ENCODE measurements around the gene SLK.
A peak's percentile ranks its signal among the peaks of the same experiment; 100 is the strongest.

Gene SLK

DNA sequence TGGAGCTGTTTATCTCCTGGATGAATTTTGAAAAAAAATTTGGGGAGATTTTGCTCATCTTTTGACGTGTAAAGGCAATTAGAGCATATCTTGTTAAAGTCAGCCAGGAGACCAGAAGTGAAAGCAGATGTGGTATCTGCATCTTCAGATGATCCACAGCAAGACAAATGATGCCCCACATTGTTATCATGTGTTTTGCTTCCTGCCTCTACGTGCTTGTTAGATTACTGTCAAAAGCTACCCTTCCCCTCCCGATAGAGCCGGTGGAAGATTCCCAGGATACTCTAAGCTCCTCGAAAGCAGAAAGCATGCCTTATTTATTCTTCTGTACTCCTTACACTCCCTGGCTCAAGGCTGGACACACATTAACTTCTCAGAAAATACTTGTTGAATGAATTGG, 105.8 kb downstream of the SLK start:
- Histone ChIP-seq H3K9me3 (ENCODE audit: control insufficient read depth, low read length) (no peaks in the 10 kb centered on the region), H3K4me1 (peaks cover 19% of the 10 kb centered on the region), H3K4me3 (ENCODE audit: low read depth, low read length) (no peak overlapping the region), H3K36me3 (ENCODE audit: control insufficient read depth, insufficient read depth, low read length) (no peaks in the 10 kb centered on the region), H3K4me2 (ENCODE audit: low read length) (no peak overlapping the region), H3K27ac (no peak overlapping the region), H3K79me2 (no peaks in the 10 kb centered on the region), H3K27me3 (ENCODE audit: control insufficient read depth, insufficient read depth, low read length) (no peaks in the 10 kb centered on the region), H2AFZ (no peak overlapping the region), H3K9ac (no peak overlapping the region)
- TF ChIP-seq CTCF (IDR thresholded peaks at IDR 0.05): no peak

DNA sequence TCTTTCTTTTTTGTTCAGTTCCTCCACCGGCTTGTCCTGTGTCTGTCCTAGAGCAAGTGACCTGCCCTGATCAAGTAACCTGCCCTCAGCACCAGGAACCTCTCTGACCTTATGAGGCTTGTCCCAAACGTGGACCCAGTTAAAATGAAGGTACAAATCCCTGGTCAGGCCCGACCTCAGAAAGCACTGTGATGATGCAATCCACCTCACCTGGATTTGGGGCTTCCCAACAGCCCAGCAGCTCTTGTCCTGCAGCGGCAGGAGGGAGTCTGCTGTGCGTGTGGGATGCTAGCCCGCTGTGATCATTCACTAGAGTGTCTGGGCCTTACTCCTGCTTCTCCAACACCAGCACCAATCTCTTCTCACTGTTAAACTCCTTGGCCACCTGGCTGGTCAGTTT, 107.6 kb downstream of the SLK start:
- peaks cover 19% of the 10 kb centered on the region for H3K4me1 ChIP-seq
- H3K27ac ChIP-seq: no peak overlapping the region
- H3K4me2 ChIP-seq (ENCODE audit: low read length): no peak overlapping the region
- H3K79me2 ChIP-seq: no peaks in the 10 kb centered on the region
- no peaks in the 10 kb centered on the region for H3K9me3 ChIP-seq (ENCODE audit: control insufficient read depth, low read length)
- no peaks in the 10 kb centered on the region for H3K36me3 ChIP-seq (ENCODE audit: control insufficient read depth, insufficient read depth, low read length)
- no peak overlapping the region for H2AFZ ChIP-seq
- TF ChIP-seq CTCF (IDR thresholded peaks at IDR 0.05): no peak
- no peaks in the 10 kb centered on the region for H3K27me3 ChIP-seq (ENCODE audit: control insufficient read depth, insufficient read depth, low read length)
- no peak overlapping the region for H3K9ac ChIP-seq
- no peak overlapping the region for H3K4me3 ChIP-seq (ENCODE audit: low read depth, low read length)

GRCh38 chr10:104076743-104077160, 109.8 kb downstream of the SLK start:
- Histone ChIP-seq H3K27me3 (ENCODE audit: control insufficient read depth, insufficient read depth, low read length) (no peaks in the 10 kb centered on the region), H3K9ac (no peak overlapping the region), H2AFZ (no peak overlapping the region), H3K4me3 (ENCODE audit: low read depth, low read length) (no peak overlapping the region), H3K36me3 (ENCODE audit: control insufficient read depth, insufficient read depth, low read length) (no peaks in the 10 kb centered on the region), H3K79me2 (no peaks in the 10 kb centered on the region), H3K4me2 (ENCODE audit: low read length) (peak overlapping the region; percentile 40), H3K4me1 (peaks cover 19% of the 10 kb centered on the region), H3K9me3 (ENCODE audit: control insufficient read depth, low read length) (no peaks in the 10 kb centered on the region), H3K27ac (peak overlapping the region; percentile 39)
- TF ChIP-seq CTCF (IDR thresholded peaks at IDR 0.05): no peak

DNA sequence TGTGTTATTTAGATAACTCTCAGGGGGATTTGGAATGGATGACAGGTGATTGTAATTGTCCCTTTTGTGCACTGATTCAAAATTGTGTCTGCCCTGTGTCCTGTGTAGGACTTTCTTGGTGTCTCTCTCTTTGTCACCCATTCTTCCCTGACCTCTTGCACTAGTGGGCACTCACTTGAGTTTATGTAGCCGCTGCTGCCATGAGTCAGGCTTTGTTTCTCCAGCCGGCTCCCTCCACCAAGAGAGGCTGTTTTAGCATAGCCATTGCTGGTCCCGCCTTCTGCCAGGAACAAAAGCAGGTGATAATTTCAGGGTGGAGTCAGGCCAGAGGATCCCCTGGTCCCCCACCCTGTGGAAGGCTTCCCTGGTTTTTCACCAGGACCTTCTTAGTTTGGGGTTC, 110.3 kb downstream of the SLK start:
- Histone ChIP-seq H3K9me3 (ENCODE audit: control insufficient read depth, low read length) (no peaks in the 10 kb centered on the region), H3K27me3 (ENCODE audit: control insufficient read depth, insufficient read depth, low read length) (no peaks in the 10 kb centered on the region), H3K9ac (no peak overlapping the region), H3K4me2 (ENCODE audit: low read length) (peak overlapping the region; percentile 40), H3K4me3 (ENCODE audit: low read depth, low read length) (no peak overlapping the region), H3K79me2 (no peaks in the 10 kb centered on the region), H3K4me1 (peaks cover 19% of the 10 kb centered on the region), H3K36me3 (ENCODE audit: control insufficient read depth, insufficient read depth, low read length) (no peaks in the 10 kb centered on the region), H2AFZ (no peak overlapping the region), H3K27ac (peak overlapping the region; percentile 39)
- TF ChIP-seq CTCF (IDR thresholded peaks at IDR 0.05): no peak

DNA sequence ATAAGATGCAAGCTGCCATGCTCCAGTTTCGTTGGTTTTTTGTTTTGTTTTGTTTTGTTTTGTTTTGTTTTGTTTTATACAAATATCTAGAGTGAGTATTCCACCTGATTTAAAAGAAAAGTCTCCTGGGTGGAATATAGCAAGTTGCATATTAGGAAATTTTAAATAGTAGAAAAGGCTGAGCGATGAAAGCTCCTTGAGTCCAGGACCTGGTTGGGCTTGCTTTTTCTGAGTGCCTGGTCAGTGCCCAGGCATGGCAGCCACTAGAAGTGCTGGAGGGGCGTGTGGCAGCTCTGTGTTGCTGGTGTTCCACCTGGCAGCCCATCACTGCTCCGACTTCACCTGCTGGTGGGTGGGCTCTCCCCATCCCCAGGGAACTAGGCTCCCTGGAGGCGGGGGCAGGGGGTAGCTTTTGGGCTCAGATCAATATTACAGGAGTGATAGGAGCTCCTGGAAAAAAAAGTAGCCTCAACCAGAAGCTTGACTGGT, 110.8 kb downstream of the SLK start:
- peaks cover 18% of the 10 kb centered on the region for H3K4me1 ChIP-seq
- no peak for TF ChIP-seq CTCF (IDR thresholded peaks at IDR 0.05)
- no peaks in the 10 kb centered on the region for H3K9me3 ChIP-seq (ENCODE audit: control insufficient read depth, low read length)
- H2AFZ ChIP-seq: no peak overlapping the region
- no peak overlapping the region for H3K9ac ChIP-seq
- no peaks in the 10 kb centered on the region for H3K79me2 ChIP-seq
- H3K36me3 ChIP-seq (ENCODE audit: control insufficient read depth, insufficient read depth, low read length): no peaks in the 10 kb centered on the region
- no peak overlapping the region for H3K27ac ChIP-seq
- no peaks in the 10 kb centered on the region for H3K27me3 ChIP-seq (ENCODE audit: control insufficient read depth, insufficient read depth, low read length)
- H3K4me3 ChIP-seq (ENCODE audit: low read depth, low read length): no peak overlapping the region
- no peak overlapping the region for H3K4me2 ChIP-seq (ENCODE audit: low read length)

Data from parathyroid adenoma (tissue), 2 donors.